Activated naive CD4-positive, alpha-beta T cell treated with anti-CD3 and anti-CD28 coated beads for 36 hours (primary cell): ENCODE data around the gene FAM236D. TPM values are rescaled to one million over a fixed set of nuclear protein-coding genes. Genes with fewer than 3 reads are reported as not detected.
"Not testable (repeated sequence)": the region's sequence is repeated elsewhere in the genome, so short reads cannot be mapped to it uniquely, and the experiment has no call there.

ENCODE experiments used
- CTCF ChIA-PET: fragments of 350-600 bp; sonication (Branson Sonifier 250); formaldehyde crosslinking; loops from one replicate; lab custom pipeline; 2021; ENCODE audit warnings: antibody characterized with exemption; lab: Charles Lee
- DNase-seq: peaks from one replicate; pipeline ENCODE4 v3.0.0-alpha.2; 2020
- H3K27ac Mint-ChIP-seq: one replicate; pipeline ENCODE4 v1.8.0; 2021; ENCODE audit warnings: mild to moderate bottlenecking, mixed read lengths
- H3K27me3 Mint-ChIP-seq: one replicate; pipeline ENCODE4 v1.8.0; 2021; ENCODE audit warnings: low read depth, mixed read lengths
- H3K36me3 Mint-ChIP-seq: one replicate; pipeline ENCODE4 v1.8.0; 2021; ENCODE audit warnings: low read depth, mixed read lengths
- H3K4me1 Mint-ChIP-seq: one replicate; pipeline ENCODE4 v1.8.0; 2021; ENCODE audit warnings: low read depth, mixed read lengths
- H3K4me3 Mint-ChIP-seq: one replicate; pipeline ENCODE4 v1.8.0; 2021; ENCODE audit warnings: mild to moderate bottlenecking, moderate library complexity, mixed read lengths
- H3K9me3 Mint-ChIP-seq: one replicate; pipeline ENCODE4 v1.8.0; 2021; ENCODE audit warnings: mixed read lengths
- intact Hi-C: fragments of 100-400 bp; cut with micrococcal nuclease; formaldehyde crosslinking; loops from one replicate; pipeline ENCODE4 v1.15.1; 2023
- total RNA-seq, 2 experiments: library from RNA; stranded (reverse); gene quantifications; one replicate each; pipeline ENCODE4 v1.2.3, GENCODE V29; 2021

FAM236D gene
- total RNA-seq = not detected

GRCh38 chrX:72808110-72808509 lies at the start of gene FAM236D:
TSS of gene FAM236D (minus strand) at chrX:72808210. CDS start at chrX:72808110, 100 bp downstream.
- H3K9me3 Mint-ChIP-seq, H3K4me3 Mint-ChIP-seq, DNase-seq, H3K27me3 Mint-ChIP-seq, H3K27ac Mint-ChIP-seq, intact Hi-C loops, H3K4me1 Mint-ChIP-seq, H3K36me3 Mint-ChIP-seq, CTCF ChIA-PET: not testable (repeated sequence)

GRCh38 chrX:72837532-72837931 lies 29.5 kb upstream of the FAM236D start:
- not testable (repeated sequence) for H3K36me3 Mint-ChIP-seq, H3K4me1 Mint-ChIP-seq

GRCh38 chrX:72830701-72831100 lies 22.7 kb upstream of the FAM236D start:
- CTCF ChIA-PET, H3K9me3 Mint-ChIP-seq, intact Hi-C loops, H3K27ac Mint-ChIP-seq, H3K4me1 Mint-ChIP-seq, DNase-seq, H3K36me3 Mint-ChIP-seq, H3K27me3 Mint-ChIP-seq, H3K4me3 Mint-ChIP-seq: not testable (repeated sequence)

More at GRCh38 chrX:72837532-72837931, 29.5 kb upstream of the FAM236D start:
- H3K4me3 Mint-ChIP-seq, H3K27me3 Mint-ChIP-seq, H3K9me3 Mint-ChIP-seq, CTCF ChIA-PET, DNase-seq, intact Hi-C loops, H3K27ac Mint-ChIP-seq: not testable (repeated sequence)

GRCh38 chrX:72790390-72790789 lies 17.6 kb downstream of the FAM236D start:
- H3K4me1 Mint-ChIP-seq, H3K36me3 Mint-ChIP-seq, H3K27me3 Mint-ChIP-seq, DNase-seq, CTCF ChIA-PET, H3K27ac Mint-ChIP-seq, intact Hi-C loops, H3K4me3 Mint-ChIP-seq, H3K9me3 Mint-ChIP-seq: not testable (repeated sequence)

- H3K9me3 Mint-ChIP-seq, H3K27ac Mint-ChIP-seq, H3K4me3 Mint-ChIP-seq, DNase-seq, H3K36me3 Mint-ChIP-seq, CTCF ChIA-PET, H3K27me3 Mint-ChIP-seq, intact Hi-C loops, H3K4me1 Mint-ChIP-seq: not testable (repeated sequence)
Observed at GRCh38 chrX:72788142-72788541, 19.9 kb downstream of the FAM236D start.

- H3K27ac Mint-ChIP-seq, H3K9me3 Mint-ChIP-seq, H3K36me3 Mint-ChIP-seq, H3K4me3 Mint-ChIP-seq, CTCF ChIA-PET, DNase-seq, intact Hi-C loops, H3K4me1 Mint-ChIP-seq, H3K27me3 Mint-ChIP-seq: not testable (repeated sequence)
Observed at GRCh38 chrX:72783964-72784363, 24.0 kb downstream of the FAM236D start.

GRCh38 chrX:72783365-72783936 lies 24.6 kb downstream of the FAM236D start:
- H3K27ac Mint-ChIP-seq, H3K9me3 Mint-ChIP-seq, CTCF ChIA-PET: not testable (repeated sequence)

GRCh38 chrX:72782560-72782959 lies 25.4 kb downstream of the FAM236D start, which contains the start of gene FAM236B:
TSS of gene FAM236B (minus strand) at chrX:72782660. CDS start at chrX:72782560, 100 bp downstream.
- H3K9me3 Mint-ChIP-seq, H3K27ac Mint-ChIP-seq, H3K4me3 Mint-ChIP-seq, H3K4me1 Mint-ChIP-seq, H3K36me3 Mint-ChIP-seq, DNase-seq, intact Hi-C loops, CTCF ChIA-PET, H3K27me3 Mint-ChIP-seq: not testable (repeated sequence)

More at GRCh38 chrX:72783365-72783936, 24.6 kb downstream of the FAM236D start:
- H3K36me3 Mint-ChIP-seq, H3K27me3 Mint-ChIP-seq, H3K4me1 Mint-ChIP-seq, intact Hi-C loops, DNase-seq, H3K4me3 Mint-ChIP-seq: not testable (repeated sequence)

- H3K27ac Mint-ChIP-seq, H3K27me3 Mint-ChIP-seq, H3K4me3 Mint-ChIP-seq, DNase-seq, H3K4me1 Mint-ChIP-seq, H3K36me3 Mint-ChIP-seq, CTCF ChIA-PET, H3K9me3 Mint-ChIP-seq, intact Hi-C loops: not testable (repeated sequence)
Observed at GRCh38 chrX:72778146-72778545, 29.9 kb downstream of the FAM236D start.

- H3K9me3 Mint-ChIP-seq, H3K27me3 Mint-ChIP-seq, CTCF ChIA-PET, H3K36me3 Mint-ChIP-seq, intact Hi-C loops, H3K4me1 Mint-ChIP-seq, H3K27ac Mint-ChIP-seq, DNase-seq, H3K4me3 Mint-ChIP-seq: not testable (repeated sequence)
Observed at GRCh38 chrX:72777467-72777790, 30.6 kb downstream of the FAM236D start.

GRCh38 chrX:72776653-72777466 lies 31.1 kb downstream of the FAM236D start, which contains the start of gene DMRTC1B:
TSS of gene DMRTC1B (plus strand) at chrX:72776890. CDS start at chrX:72845136, 68,246 bp downstream.
- DNase-seq, H3K4me1 Mint-ChIP-seq, intact Hi-C loops, H3K36me3 Mint-ChIP-seq, H3K4me3 Mint-ChIP-seq, CTCF ChIA-PET, H3K27ac Mint-ChIP-seq, H3K9me3 Mint-ChIP-seq, H3K27me3 Mint-ChIP-seq: not testable (repeated sequence)

- H3K27me3 Mint-ChIP-seq, H3K4me1 Mint-ChIP-seq, DNase-seq, intact Hi-C loops, H3K4me3 Mint-ChIP-seq, CTCF ChIA-PET, H3K9me3 Mint-ChIP-seq, H3K36me3 Mint-ChIP-seq, H3K27ac Mint-ChIP-seq: not testable (repeated sequence)
Observed at GRCh38 chrX:72760454-72760853, 47.6 kb downstream of the FAM236D start.
